IMR-90 (cell line): ENCODE measurements around the gene CNKSR2. TPM values are rescaled to one million over a fixed set of nuclear protein-coding genes. Genes with fewer than 3 reads are reported as not detected.

Source experiments
- ATAC-seq: fragments of 200-7000 bp; cut with Tn5 transposase; 2 replicates; pipeline ENCODE4 v1.9.1; 2020; ENCODE audit warnings: low read depth, mild to moderate bottlenecking, moderate library complexity
- BruUV-seq: library from RNA; stranded (reverse); fragments of 400-500 nt; replicated peaks from 2 replicates; lab custom pipeline; 2021; lab: Mats Ljungman, UMichigan
- CTCF ChIA-PET: fragments of 300-600 bp; formaldehyde crosslinking; extraction: SDS; loops from one replicate; lab custom pipeline; 2021; ENCODE audit warnings: antibody characterized with exemption; lab: Yijun Ruan, JAX
- POLR2A ChIA-PET: fragments of 300-600 bp; sonication (Branson Sonifier 250); formaldehyde crosslinking; loops from one replicate; lab custom pipeline; 2022; ENCODE audit warnings: antibody characterized with exemption; ENCODE audit not compliant: unreplicated experiment; lab: Charles Lee
- DNase-seq: peaks from one replicate; pipeline ENCODE4 v3.0.0; 2013
- H2AFZ ChIP-seq: replicated peaks from 2 replicates; pipeline ENCODE3; 2013; ENCODE audit warnings: low read length, mild to moderate bottlenecking; ENCODE audit not compliant: poor library complexity
- H2AK5ac ChIP-seq: 2 replicates; pipeline ENCODE4 v1.6.1; 2013; ENCODE audit warnings: low read depth, low read length, inconsistent platforms
- H2AK9ac ChIP-seq: replicated peaks from 2 replicates; pipeline ENCODE3; 2013; ENCODE audit warnings: mild to moderate bottlenecking, low read depth, low read length, moderate library complexity; ENCODE audit not compliant: poor library complexity
- H2BK120ac ChIP-seq: 2 replicates; pipeline ENCODE4 v1.6.1; 2013; ENCODE audit warnings: low read depth, low read length, inconsistent platforms
- H2BK15ac ChIP-seq: 3 replicates; pipeline ENCODE4 v1.6.1; 2013; ENCODE audit warnings: low read depth, low read length, inconsistent platforms
- H2BK20ac ChIP-seq: 2 replicates; pipeline ENCODE4 v1.6.1; 2013; ENCODE audit warnings: low read depth, mild to moderate bottlenecking, inconsistent platforms, low read length, moderate library complexity
- H2BK5ac ChIP-seq: 2 replicates; pipeline ENCODE4 v1.6.1; 2013; ENCODE audit warnings: mild to moderate bottlenecking, low read depth, low read length, inconsistent platforms; ENCODE audit not compliant: poor library complexity, severe bottlenecking
- H3K14ac ChIP-seq: replicated peaks from 2 replicates; pipeline ENCODE4 v1.6.1; 2013; ENCODE audit warnings: low read depth, low read length, inconsistent platforms
- H3K18ac ChIP-seq: 2 replicates; pipeline ENCODE4 v1.6.1; 2013; ENCODE audit warnings: low read depth, low read length, control low read depth
- H3K23ac ChIP-seq: 2 replicates; pipeline ENCODE4 v1.6.1; 2013; ENCODE audit warnings: low read depth, low read length, inconsistent platforms
- H3K27ac ChIP-seq: 2 replicates; pipeline ENCODE4 v1.5.1; 2013; ENCODE audit warnings: mild to moderate bottlenecking, control low read depth, low read length; ENCODE audit not compliant: insufficient read depth
- H3K27me3 ChIP-seq: 2 replicates; pipeline ENCODE4 v1.6.1; 2013; ENCODE audit warnings: low read length; ENCODE audit not compliant: control insufficient read depth, insufficient read depth
- H3K36me3 ChIP-seq: 2 replicates; pipeline ENCODE4 v1.6.1; 2013; ENCODE audit warnings: low read length, mixed read lengths; ENCODE audit not compliant: control insufficient read depth, insufficient read depth
- H3K4ac ChIP-seq: 2 replicates; pipeline ENCODE4 v1.6.1; 2013; ENCODE audit warnings: low read depth, low read length, inconsistent platforms
- H3K4me1 ChIP-seq: 2 replicates; pipeline ENCODE4 v1.6.1; 2013; ENCODE audit warnings: low read length, mixed read lengths; ENCODE audit not compliant: control insufficient read depth, insufficient read depth
- H3K4me2 ChIP-seq: 2 replicates; pipeline ENCODE4 v1.6.1; 2013; ENCODE audit warnings: low read depth, mild to moderate bottlenecking, control low read depth, low read length, moderate library complexity
- H3K4me3 ChIP-seq: 2 replicates; pipeline ENCODE4 v1.5.1; 2013; ENCODE audit warnings: low read depth, mild to moderate bottlenecking, control low read depth, low read length, moderate library complexity; ENCODE audit not compliant: insufficient read depth
- H3K56ac ChIP-seq: 2 replicates; pipeline ENCODE4 v1.6.1; 2013; ENCODE audit warnings: low read length, inconsistent platforms; ENCODE audit not compliant: insufficient read depth; ENCODE audit errors: extremely low read depth
- H3K79me1 ChIP-seq, 2 experiments: 2 replicates each; pipeline ENCODE4 v1.6.1; 2013; ENCODE audit warnings: low read length in 2 of 2, inconsistent platforms in 1 of 2, low read depth in 1 of 2
- H3K9ac ChIP-seq: 2 replicates; pipeline ENCODE4 v1.6.1; 2013; ENCODE audit warnings: low read depth, low read length, control low read depth
- H3K9me1 ChIP-seq: 2 replicates; pipeline ENCODE4 v1.6.1; 2013; ENCODE audit warnings: low read length, inconsistent platforms; ENCODE audit not compliant: insufficient read depth
- H3K9me3 ChIP-seq: 2 replicates; pipeline ENCODE4 v1.6.1; 2013; ENCODE audit warnings: low read length; ENCODE audit not compliant: control insufficient read depth, insufficient read depth
- H4K20me1 ChIP-seq: 2 replicates; pipeline ENCODE4 v1.6.1; 2013; ENCODE audit warnings: low read length, inconsistent platforms; ENCODE audit not compliant: insufficient read depth
- H4K5ac ChIP-seq: 2 replicates; pipeline ENCODE4 v1.6.1; 2013; ENCODE audit warnings: mild to moderate bottlenecking, low read depth, low read length, control low read depth
- H4K8ac ChIP-seq, 2 experiments: 2 replicates each; pipeline ENCODE4 v1.6.1; 2013; ENCODE audit warnings: low read depth in 2 of 2, low read length in 2 of 2, control low read depth in 1 of 2, inconsistent platforms in 1 of 2
- H4K91ac ChIP-seq: 2 replicates; pipeline ENCODE4 v1.6.1; 2013; ENCODE audit warnings: low read depth, low read length, inconsistent platforms; ENCODE audit not compliant: insufficient read depth
- BHLHE40 ChIP-seq: fragments of 150-350 bp; IDR thresholded peaks from 2 replicates; pipeline ENCODE4 v1.6.1; 2016; ENCODE audit warnings: mild to moderate bottlenecking, low read depth, low read length
- FOS ChIP-seq: fragments of 150-350 bp; IDR thresholded peaks from 2 replicates; pipeline ENCODE4 v1.6.1; 2016; ENCODE audit warnings: low read depth, low read length
- MAZ ChIP-seq: IDR thresholded peaks from 2 replicates; pipeline ENCODE4 v1.6.1; 2012; ENCODE audit warnings: low read depth, mild to moderate bottlenecking, low read length, improper control_type of control experiment, moderate library complexity, borderline replicate concordance
- MXI1 ChIP-seq: IDR thresholded peaks from 2 replicates; pipeline ENCODE4 v1.6.1; 2012; ENCODE audit warnings: low read depth, mild to moderate bottlenecking, low read length, moderate library complexity, borderline replicate concordance
- NFE2L2 ChIP-seq: fragments of 150-350 bp; IDR thresholded peaks from 2 replicates; pipeline ENCODE4 v1.6.1; 2016; ENCODE audit warnings: low read depth, mild to moderate bottlenecking, low read length
- POLR2A ChIP-seq: IDR thresholded peaks from 2 replicates; pipeline ENCODE4 v1.6.1; 2012; ENCODE audit warnings: mild to moderate bottlenecking, low read depth, low read length
- RCOR1 ChIP-seq: IDR thresholded peaks from 2 replicates; pipeline ENCODE4 v1.6.1; 2012; ENCODE audit warnings: mild to moderate bottlenecking, low read length, improper control_type of control experiment; ENCODE audit not compliant: insufficient replicate concordance
- RFX5 ChIP-seq: IDR thresholded peaks from 2 replicates; pipeline ENCODE4 v1.8.0; 2012; ENCODE audit warnings: low read depth, mild to moderate bottlenecking, low read length, moderate library complexity
- SMC3 ChIP-seq: fragments of 150-350 bp; IDR thresholded peaks from 2 replicates; pipeline ENCODE4 v1.6.1; 2016; ENCODE audit warnings: low read depth, mild to moderate bottlenecking, antibody characterized with exemption, low read length, moderate library complexity
- WGBS, 2 experiments: methylation state at CpG; one replicate each; pipeline versions ENCODE4 v1.1.5 to v1.1.7; 2013; ENCODE audit warnings: missing lambda C conversion rate in 2 of 2; ENCODE audit not compliant: insufficient read length in 1 of 2; ENCODE audit errors: extremely low coverage in 2 of 2; 5-methylcytosine and 5-hydroxymethylcytosine counted together
- dilution Hi-C: fragments of 300-500 bp; cut with HindIII; formaldehyde crosslinking; loops from one replicate; pipeline ENCODE4 v1.14.3; 2018; ENCODE audit warnings: low sequenced_read_pairs; ENCODE audit not compliant: unreplicated experiment
- in situ Hi-C: fragments of 300-500 bp; cut with MboI; formaldehyde crosslinking; loops from 3 replicates; pipeline ENCODE4 v1.14.3; 2019; ENCODE audit warnings: low sequenced_read_pairs, inconsistent platforms, mixed read lengths
- intact Hi-C: fragments of 100-400 bp; cut with micrococcal nuclease; formaldehyde crosslinking; loops from 2 replicates; pipeline ENCODE4 v1.10.0; 2022
- polyA plus RNA-seq, 3 experiments: library from polyadenylated mRNA; depleted of rRNA; stranded (reverse); fragments of >200 nt; gene quantifications; 2 replicates each; pipeline ENCODE4 v1.2.3, GENCODE V29; 2012; ENCODE audit warnings: low replicate concordance in 1 of 3
- total RNA-seq: library from RNA; depleted of rRNA; stranded (reverse); fragments of >200 nt; gene quantifications from 2 replicates; pipeline ENCODE4 v1.2.3, GENCODE V29; 2012

CNKSR2 gene
- total and polyA plus RNA-seq, 2 of the 4 experiments (the other 2 are of a cell fraction), result 0.14 to 0.90 TPM

DNA sequence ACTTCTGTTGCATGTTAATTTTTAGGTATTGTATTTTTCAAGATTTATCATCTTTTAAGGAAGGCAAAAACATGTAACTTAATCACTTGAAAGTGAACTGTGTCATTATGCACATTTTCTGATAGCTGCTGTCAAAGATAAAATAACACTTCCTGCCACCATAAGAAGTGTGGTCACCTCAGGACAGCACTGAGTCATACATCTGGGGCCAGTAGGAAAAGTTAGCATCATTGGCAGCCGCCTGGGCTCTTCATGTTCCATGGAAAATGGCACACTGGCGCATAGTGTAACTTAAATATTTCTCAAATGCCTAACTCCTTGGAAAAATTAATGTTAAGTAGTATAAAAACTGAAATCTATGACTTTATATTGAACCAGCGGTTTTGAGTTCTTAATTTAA lies 24.2 kb downstream of the CNKSR2 start:
- Histone ChIP-seq H4K91ac (no peak overlapping the region), H2BK120ac (no peak overlapping the region), H3K23ac (no peak overlapping the region), H3K4me3 (no peak overlapping the region), H3K27me3 (no peaks in the 10 kb centered on the region), H4K5ac (no peak overlapping the region), H2BK20ac (no peak overlapping the region), H3K27ac (no peak overlapping the region), H3K36me3 (no peaks in the 10 kb centered on the region), H3K4me2 (no peak overlapping the region), H2BK5ac (no peak overlapping the region), H2AK9ac (no peak overlapping the region), H3K18ac (no peak overlapping the region), H3K79me1 (no peaks in the 10 kb centered on the region), H4K8ac (no peak overlapping the region), H4K20me1 (no peaks in the 10 kb centered on the region), H3K4me1 (no peaks in the 10 kb centered on the region), H3K56ac (no peak overlapping the region), H3K9me1 (no peaks in the 10 kb centered on the region), H2AK5ac (no peak overlapping the region), H3K14ac (no peak overlapping the region), H3K4ac (no peak overlapping the region), H3K9ac (no peak overlapping the region), H3K9me3 (no peaks in the 10 kb centered on the region), H2AFZ (no peak overlapping the region), H2BK15ac (no peak overlapping the region)
- intact Hi-C loops (no loop called here), in situ Hi-C loops (no loop called here), dilution Hi-C loops (no loop called here)
- no peak for TF ChIP-seq BHLHE40
- no peak for TF ChIP-seq RFX5
- no peak for TF ChIP-seq MXI1
- no peak for TF ChIP-seq RCOR1
- TF ChIP-seq MAZ, result no peak
- no peak for TF ChIP-seq FOS
- no peak for TF ChIP-seq POLR2A
- no peak for TF ChIP-seq SMC3
- TF ChIP-seq NFE2L2, result no peak
- CTCF ChIA-PET, result no interaction called here
- WGBS, 2 experiments, result no CpG with 5 or more reads among the region's 3 CpGs
- DNase-seq (no peak), ATAC-seq (no peak)
- POLR2A ChIA-PET, result no interaction called here
- BruUV-seq, result no TSS peak
